Astrocyte (in vitro differentiated cells and primary cell): ENCODE data around the gene MCTP2.

Experiments used
- CTCF ChIP-seq: IDR thresholded peaks from 2 replicates; pipeline ENCODE4 v1.5.1; 2011; ENCODE audit warnings: low read depth, mild to moderate bottlenecking, inconsistent platforms, low read length, moderate library complexity; ENCODE audit not compliant: insufficient read depth
- EZH2 ChIP-seq: IDR thresholded peaks from 2 replicates; pipeline ENCODE4 v1.6.1; 2012; ENCODE audit warnings: mild to moderate bottlenecking, low read length, inconsistent platforms; ENCODE audit not compliant: insufficient read depth

GRCh38 chr15:94263341-94264273 lies 32.2 kb downstream of the MCTP2 start:
- TF ChIP-seq CTCF (no peak), EZH2 (no peak)
